WTC11 (cell line): ENCODE measurements around the gene UNC93B1. TPM values are rescaled to one million over a fixed set of nuclear protein-coding genes. Genes with fewer than 3 reads are reported as not detected.

Experiments
- ATF1 ChIP-seq: sonication (generic); formaldehyde crosslinking; IDR thresholded peaks from 2 replicates; pipeline ENCODE4 v1.8.1; 2023; ENCODE audit warnings: mild to moderate bottlenecking, moderate library complexity, missing genetic modification reagents
- ATF3 ChIP-seq: sonication (generic); formaldehyde crosslinking; conservative IDR thresholded peaks from 2 replicates; pipeline ENCODE4 v1.8.1; 2022; ENCODE audit warnings: mild to moderate bottlenecking, missing genetic modification reagents
- CBFB ChIP-seq: sonication (generic); formaldehyde crosslinking; IDR thresholded peaks from 2 replicates; pipeline ENCODE4 v1.8.1; 2022; ENCODE audit warnings: mild to moderate bottlenecking, low read depth, missing genetic modification reagents
- CREB1 ChIP-seq: sonication (generic); formaldehyde crosslinking; IDR thresholded peaks from 2 replicates; pipeline ENCODE4 v1.8.0; 2023; ENCODE audit warnings: mild to moderate bottlenecking, missing genetic modification reagents
- E2F4 ChIP-seq: sonication (generic); formaldehyde crosslinking; IDR thresholded peaks from 2 replicates; pipeline ENCODE4 v1.8.1; 2022; ENCODE audit warnings: low read depth, mild to moderate bottlenecking, moderate library complexity, missing genetic modification reagents, borderline replicate concordance
- ESRRA ChIP-seq: sonication (generic); formaldehyde crosslinking; IDR thresholded peaks from 2 replicates; pipeline ENCODE4 v1.8.1; 2022; ENCODE audit warnings: mild to moderate bottlenecking, missing genetic modification reagents, borderline replicate concordance
- FOXJ3 ChIP-seq: sonication (generic); formaldehyde crosslinking; IDR thresholded peaks from 2 replicates; pipeline ENCODE4 v1.9.0; 2021; ENCODE audit warnings: missing genetic modification reagents, mild to moderate bottlenecking, borderline replicate concordance
- FOXP1 ChIP-seq: sonication (generic); formaldehyde crosslinking; IDR thresholded peaks from 2 replicates; pipeline ENCODE4 v1.8.0; 2022; ENCODE audit warnings: missing genetic modification reagents, mild to moderate bottlenecking, moderate library complexity, borderline replicate concordance
- GRHL2 ChIP-seq: fragments of 250-450 bp; sonication (Bioruptor Pico); IDR thresholded peaks from 2 replicates; pipeline ENCODE4 v1.8.0; 2022; ENCODE audit warnings: mild to moderate bottlenecking, moderate library complexity; ENCODE audit not compliant: insufficient replicate concordance, severe bottlenecking
- GTF2I ChIP-seq: fragments of 250-450 bp; sonication (Bioruptor Pico); conservative IDR thresholded peaks from 2 replicates; pipeline ENCODE4 v1.4.0; 2021; ENCODE audit warnings: mild to moderate bottlenecking
- IRF2 ChIP-seq: sonication (generic); formaldehyde crosslinking; IDR thresholded peaks from 2 replicates; pipeline ENCODE4 v1.8.0; 2022; ENCODE audit warnings: low read depth, missing genetic modification reagents, borderline replicate concordance
- KAT7 ChIP-seq: sonication (generic); formaldehyde crosslinking; IDR thresholded peaks from 2 replicates; pipeline ENCODE4 v1.8.1; 2023; ENCODE audit warnings: missing genetic modification reagents, mild to moderate bottlenecking, borderline replicate concordance
- NFYB ChIP-seq: sonication (generic); formaldehyde crosslinking; conservative IDR thresholded peaks from 2 replicates; pipeline ENCODE4 v1.8.0; 2022; ENCODE audit warnings: low read depth, missing genetic modification reagents
- RELA ChIP-seq: sonication (generic); formaldehyde crosslinking; IDR thresholded peaks from 2 replicates; pipeline ENCODE4 v1.8.1; 2022; ENCODE audit warnings: missing genetic modification reagents, mild to moderate bottlenecking, borderline replicate concordance
- SMAD4 ChIP-seq: sonication (generic); formaldehyde crosslinking; IDR thresholded peaks from 2 replicates; pipeline ENCODE4 v1.8.0; 2022; ENCODE audit warnings: mild to moderate bottlenecking, missing genetic modification reagents
- STAT6 ChIP-seq: sonication (generic); formaldehyde crosslinking; conservative IDR thresholded peaks from 2 replicates; pipeline ENCODE4 v1.8.1; 2023; ENCODE audit warnings: mild to moderate bottlenecking, low read depth, missing genetic modification reagents, moderate library complexity
- TEAD4 ChIP-seq: sonication (generic); formaldehyde crosslinking; IDR thresholded peaks from 2 replicates; pipeline ENCODE4 v1.8.0; 2022; ENCODE audit warnings: mild to moderate bottlenecking, missing genetic modification reagents
- TP53 ChIP-seq: sonication (generic); formaldehyde crosslinking; IDR thresholded peaks from 2 replicates; pipeline ENCODE4 v1.8.1; 2023; ENCODE audit warnings: mild to moderate bottlenecking, missing genetic modification reagents
- ZNF138 ChIP-seq: sonication (generic); formaldehyde crosslinking; conservative IDR thresholded peaks from 2 replicates; pipeline ENCODE4 v1.8.1; 2022; ENCODE audit warnings: mild to moderate bottlenecking, moderate library complexity, missing genetic modification reagents
- ZNF281 ChIP-seq: sonication (generic); formaldehyde crosslinking; IDR thresholded peaks from 2 replicates; pipeline ENCODE4 v1.8.0; 2023; ENCODE audit warnings: mild to moderate bottlenecking, missing genetic modification reagents
- ZNF317 ChIP-seq: sonication (generic); formaldehyde crosslinking; IDR thresholded peaks from 2 replicates; pipeline ENCODE4 v1.8.1; 2023; ENCODE audit warnings: low read depth, mild to moderate bottlenecking, moderate library complexity, missing genetic modification reagents, borderline replicate concordance
- ZNF423 ChIP-seq: fragments of 250-450 bp; sonication (Bioruptor Pico); IDR thresholded peaks from 2 replicates; pipeline ENCODE4 v2.1.2; 2022; ENCODE audit warnings: mild to moderate bottlenecking, moderate library complexity
- ZSCAN18 ChIP-seq: fragments of 250-450 bp; sonication (Bioruptor Pico); IDR thresholded peaks from 2 replicates; pipeline ENCODE4 v2.1.2; 2022; ENCODE audit warnings: mild to moderate bottlenecking, moderate library complexity
- total RNA-seq: library from RNA; stranded (reverse); gene quantifications from 3 replicates; pipeline ENCODE4 v1.2.3, GENCODE V29; 2021
- TF ChIP-seq, protein P1 (sequence below): sonication (generic); formaldehyde crosslinking; IDR thresholded peaks from 2 replicates; pipeline ENCODE4 v1.8.0; 2022; ENCODE audit warnings: mild to moderate bottlenecking, missing genetic modification reagents
- TF ChIP-seq, protein P2 (sequence below): sonication (generic); formaldehyde crosslinking; IDR thresholded peaks from 2 replicates; pipeline ENCODE4 v1.8.1; 2022; ENCODE audit warnings: mild to moderate bottlenecking, moderate library complexity, missing genetic modification reagents
- TF ChIP-seq, protein P3 (sequence below): sonication (generic); formaldehyde crosslinking; IDR thresholded peaks from 2 replicates; pipeline ENCODE4 v1.8.1; 2022; ENCODE audit warnings: mild to moderate bottlenecking, missing genetic modification reagents, moderate library complexity, borderline replicate concordance

UNC93B1 gene
- total RNA-seq, 1 experiment from 2014 or later, result 27.9 TPM

- no peak for TF ChIP-seq GTF2I
- no peak for TF ChIP-seq ZNF138
- TF ChIP-seq, protein P1, sequence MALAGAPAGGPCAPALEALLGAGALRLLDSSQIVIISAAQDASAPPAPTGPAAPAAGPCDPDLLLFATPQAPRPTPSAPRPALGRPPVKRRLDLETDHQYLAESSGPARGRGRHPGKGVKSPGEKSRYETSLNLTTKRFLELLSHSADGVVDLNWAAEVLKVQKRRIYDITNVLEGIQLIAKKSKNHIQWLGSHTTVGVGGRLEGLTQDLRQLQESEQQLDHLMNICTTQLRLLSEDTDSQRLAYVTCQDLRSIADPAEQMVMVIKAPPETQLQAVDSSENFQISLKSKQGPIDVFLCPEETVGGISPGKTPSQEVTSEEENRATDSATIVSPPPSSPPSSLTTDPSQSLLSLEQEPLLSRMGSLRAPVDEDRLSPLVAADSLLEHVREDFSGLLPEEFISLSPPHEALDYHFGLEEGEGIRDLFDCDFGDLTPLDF (CRISPR knock-in tag), result no peak
- no peak for TF ChIP-seq ESRRA (CRISPR knock-in tag)
- TF ChIP-seq ATF3, result no peak
- no peak for TF ChIP-seq TP53 (CRISPR knock-in tag)
- no peak for TF ChIP-seq KAT7 (CRISPR knock-in tag)
- no peak for TF ChIP-seq STAT6 (CRISPR knock-in tag)
- TF ChIP-seq, protein P2, sequence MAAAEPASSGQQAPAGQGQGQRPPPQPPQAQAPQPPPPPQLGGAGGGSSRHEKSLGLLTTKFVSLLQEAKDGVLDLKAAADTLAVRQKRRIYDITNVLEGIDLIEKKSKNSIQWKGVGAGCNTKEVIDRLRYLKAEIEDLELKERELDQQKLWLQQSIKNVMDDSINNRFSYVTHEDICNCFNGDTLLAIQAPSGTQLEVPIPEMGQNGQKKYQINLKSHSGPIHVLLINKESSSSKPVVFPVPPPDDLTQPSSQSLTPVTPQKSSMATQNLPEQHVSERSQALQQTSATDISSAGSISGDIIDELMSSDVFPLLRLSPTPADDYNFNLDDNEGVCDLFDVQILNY (CRISPR knock-in tag), result no peak
- TF ChIP-seq TEAD4 (CRISPR knock-in tag), result no peak
- TF ChIP-seq, protein P3, sequence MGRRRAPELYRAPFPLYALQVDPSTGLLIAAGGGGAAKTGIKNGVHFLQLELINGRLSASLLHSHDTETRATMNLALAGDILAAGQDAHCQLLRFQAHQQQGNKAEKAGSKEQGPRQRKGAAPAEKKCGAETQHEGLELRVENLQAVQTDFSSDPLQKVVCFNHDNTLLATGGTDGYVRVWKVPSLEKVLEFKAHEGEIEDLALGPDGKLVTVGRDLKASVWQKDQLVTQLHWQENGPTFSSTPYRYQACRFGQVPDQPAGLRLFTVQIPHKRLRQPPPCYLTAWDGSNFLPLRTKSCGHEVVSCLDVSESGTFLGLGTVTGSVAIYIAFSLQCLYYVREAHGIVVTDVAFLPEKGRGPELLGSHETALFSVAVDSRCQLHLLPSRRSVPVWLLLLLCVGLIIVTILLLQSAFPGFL (CRISPR knock-in tag), result no peak
- TF ChIP-seq FOXJ3 (CRISPR knock-in tag), result no peak
- TF ChIP-seq RELA (CRISPR knock-in tag), result no peak
- TF ChIP-seq ZSCAN18 (CRISPR knock-in tag), result no peak
- no peak for TF ChIP-seq GRHL2 (CRISPR knock-in tag)
- no peak for TF ChIP-seq E2F4
- TF ChIP-seq CBFB (CRISPR knock-in tag), result no peak
- no peak for TF ChIP-seq ZNF423 (CRISPR knock-in tag)
- no peak for TF ChIP-seq SMAD4
- TF ChIP-seq IRF2 (CRISPR knock-in tag), result no peak
- TF ChIP-seq CREB1, result no peak
- TF ChIP-seq NFYB, result no peak
- no peak for TF ChIP-seq ATF1 (CRISPR knock-in tag)
- no peak for TF ChIP-seq ZNF281
- TF ChIP-seq ZNF317 (CRISPR knock-in tag), result peak; percentile 83
- 0 out of 2 replicates have a peak, but pooled peaks have one; percentile 40 for TF ChIP-seq FOXP1 (CRISPR knock-in tag)
Measured at GRCh38 chr11:67996622-67997474, 7.0 kb downstream of the UNC93B1 start (continued).
